PC-3 (cell line): Measurements from ENCODE around the gene CRYZL1.

Source experiments
- EZH2 ChIP-seq: fragments of 300-600 bp; sonication (generic); IDR thresholded peaks from one replicate; pipeline ENCODE4 v1.6.1; 2017; ENCODE audit warnings: antibody characterized with exemption, mild to moderate bottlenecking, low read length; ENCODE audit not compliant: unreplicated experiment
- EZH2phosphoT487 ChIP-seq: fragments of 300-600 bp; sonication (generic); IDR thresholded peaks from 2 replicates; pipeline ENCODE4 v1.6.1; 2018; ENCODE audit warnings: mild to moderate bottlenecking, antibody characterized with exemption, low read length, borderline replicate concordance
- TF ChIP-seq, protein P1 (sequence below): fragments of 300-600 bp; sonication (generic); conservative IDR thresholded peaks from 2 replicates; pipeline ENCODE4 v1.5.1; 2017; ENCODE audit warnings: antibody characterized with exemption, low read depth, mild to moderate bottlenecking, low read length

- TF ChIP-seq, protein P1, sequence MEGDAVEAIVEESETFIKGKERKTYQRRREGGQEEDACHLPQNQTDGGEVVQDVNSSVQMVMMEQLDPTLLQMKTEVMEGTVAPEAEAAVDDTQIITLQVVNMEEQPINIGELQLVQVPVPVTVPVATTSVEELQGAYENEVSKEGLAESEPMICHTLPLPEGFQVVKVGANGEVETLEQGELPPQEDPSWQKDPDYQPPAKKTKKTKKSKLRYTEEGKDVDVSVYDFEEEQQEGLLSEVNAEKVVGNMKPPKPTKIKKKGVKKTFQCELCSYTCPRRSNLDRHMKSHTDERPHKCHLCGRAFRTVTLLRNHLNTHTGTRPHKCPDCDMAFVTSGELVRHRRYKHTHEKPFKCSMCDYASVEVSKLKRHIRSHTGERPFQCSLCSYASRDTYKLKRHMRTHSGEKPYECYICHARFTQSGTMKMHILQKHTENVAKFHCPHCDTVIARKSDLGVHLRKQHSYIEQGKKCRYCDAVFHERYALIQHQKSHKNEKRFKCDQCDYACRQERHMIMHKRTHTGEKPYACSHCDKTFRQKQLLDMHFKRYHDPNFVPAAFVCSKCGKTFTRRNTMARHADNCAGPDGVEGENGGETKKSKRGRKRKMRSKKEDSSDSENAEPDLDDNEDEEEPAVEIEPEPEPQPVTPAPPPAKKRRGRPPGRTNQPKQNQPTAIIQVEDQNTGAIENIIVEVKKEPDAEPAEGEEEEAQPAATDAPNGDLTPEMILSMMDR: no peak
- TF ChIP-seq EZH2 (no peak), EZH2phosphoT487 (no peak)
Observed at GRCh38 chr21:33586927-33587326, 54.6 kb downstream of the CRYZL1 start.
